Head of caudate nucleus (tissue), 42 donors: ENCODE measurements around the gene SPARC.
A peak's percentile ranks its signal among the peaks of the same experiment; 100 is the strongest.

Experiments
- DNase-seq, 42 donors: peaks; one replicate each; pipeline versions ENCODE4 v3.0.0 to v3.0.0-alpha.2; 2020 to 2021; ENCODE audit warnings: mixed read lengths in 7 of 42
- intact Hi-C: fragments of 100-400 bp; cut with DNase I; formaldehyde crosslinking; loops from one replicate; pipeline ENCODE4 v1.15.0; 2022

Gene SPARC

DNA sequence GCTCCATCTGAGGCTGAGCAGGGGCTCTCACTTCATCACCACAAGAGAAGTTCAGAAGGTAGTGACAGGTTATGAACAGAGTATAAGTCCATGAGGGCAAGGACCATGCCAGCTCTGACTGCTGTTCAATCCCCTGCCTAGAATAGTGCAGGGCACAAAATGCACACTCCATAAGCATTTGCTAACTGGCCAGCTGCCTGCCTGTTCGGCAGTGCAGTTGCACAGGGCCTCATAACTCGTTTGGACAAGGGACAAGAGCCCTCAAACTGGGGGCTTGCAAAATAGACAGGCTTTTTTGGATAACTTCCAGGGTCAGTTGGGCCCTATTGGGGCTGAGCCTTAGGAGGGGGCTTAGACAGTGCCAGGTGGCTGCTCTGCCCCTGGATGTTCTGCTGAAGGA is 21.1 kb downstream of the SPARC start:
- DNase-seq = no peak
- intact Hi-C loops = no loop called here

DNA sequence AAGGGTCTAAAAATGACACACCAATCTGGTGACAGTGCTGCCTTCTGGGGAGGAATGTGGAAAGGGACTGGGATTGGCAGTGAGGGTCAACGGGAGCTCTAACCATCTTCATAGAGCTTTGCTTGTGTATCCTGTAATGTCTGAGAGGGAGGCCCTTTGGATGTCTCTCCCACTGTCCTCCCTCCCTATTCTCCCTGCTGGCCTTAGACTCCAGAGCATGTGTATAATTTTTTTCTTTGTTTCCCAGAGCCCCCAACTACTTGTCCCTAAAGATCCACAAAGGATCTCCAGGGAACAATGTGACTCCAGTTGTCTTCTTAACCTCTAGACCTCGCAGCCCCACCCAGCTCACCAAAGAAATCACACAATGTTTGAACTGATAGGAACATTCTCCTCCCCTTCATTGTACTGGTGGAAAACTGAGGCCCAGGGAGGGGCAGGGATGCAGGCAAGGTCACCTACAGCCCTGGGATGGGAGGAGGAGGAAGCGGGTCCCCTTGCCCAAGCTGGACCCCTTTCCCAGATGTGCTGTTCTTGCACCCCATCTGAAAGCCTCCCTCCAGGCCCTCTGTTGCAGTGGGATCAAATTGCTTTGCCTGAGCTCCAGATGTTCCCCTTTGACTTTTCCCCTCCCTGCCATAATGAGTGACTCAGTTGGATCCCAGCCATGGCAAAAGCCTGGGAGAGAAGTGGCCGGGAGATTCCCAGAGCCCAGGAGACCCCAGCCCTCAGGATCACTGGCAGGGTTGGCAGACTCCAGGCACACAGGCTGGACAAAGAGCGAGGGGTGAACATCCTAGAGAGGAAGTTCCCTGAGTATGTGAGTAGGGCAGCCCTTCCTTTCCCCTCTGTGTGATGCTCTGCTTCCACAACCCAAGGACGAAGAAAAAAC is 21.8 kb downstream of the SPARC start:
- intact Hi-C loops = no loop called here
- no peak for DNase-seq

DNA sequence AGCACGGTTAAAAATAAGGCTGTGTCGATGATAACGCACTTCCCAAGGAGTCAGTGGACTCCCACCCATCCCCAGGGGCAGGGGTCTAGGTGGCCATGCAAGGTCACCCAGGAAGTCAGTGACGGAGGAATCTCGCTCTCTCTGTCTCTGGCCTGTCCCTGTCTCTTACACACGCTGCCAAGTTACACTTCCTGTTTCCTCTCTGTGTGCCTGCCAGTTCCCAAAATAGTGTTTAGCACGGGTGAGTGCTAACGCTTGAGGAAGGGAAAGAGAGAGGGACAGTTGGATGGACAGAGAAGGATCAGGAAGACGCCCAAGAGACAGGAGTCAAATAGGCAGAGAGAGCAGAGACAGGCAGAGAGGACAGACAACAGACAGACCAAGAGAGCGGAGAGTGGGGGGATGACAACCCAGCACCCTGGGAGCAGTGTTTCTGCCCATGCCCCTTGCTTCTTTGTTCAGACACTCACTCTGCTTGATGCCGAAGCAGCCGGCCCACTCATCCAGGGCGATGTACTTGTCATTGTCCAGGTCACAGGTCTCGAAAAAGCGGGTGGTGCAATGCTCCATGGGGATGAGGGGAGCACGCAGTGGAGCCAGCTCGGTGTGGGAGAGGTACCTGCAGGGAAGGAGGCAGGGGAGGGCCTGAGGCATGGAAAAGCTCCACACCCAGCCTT is 23.0 kb downstream of the SPARC start:
- peak in 13 of 42 donors; percentile 21 to 54 (median 44) for DNase-seq
- intact Hi-C loops = no loop called here

DNA sequence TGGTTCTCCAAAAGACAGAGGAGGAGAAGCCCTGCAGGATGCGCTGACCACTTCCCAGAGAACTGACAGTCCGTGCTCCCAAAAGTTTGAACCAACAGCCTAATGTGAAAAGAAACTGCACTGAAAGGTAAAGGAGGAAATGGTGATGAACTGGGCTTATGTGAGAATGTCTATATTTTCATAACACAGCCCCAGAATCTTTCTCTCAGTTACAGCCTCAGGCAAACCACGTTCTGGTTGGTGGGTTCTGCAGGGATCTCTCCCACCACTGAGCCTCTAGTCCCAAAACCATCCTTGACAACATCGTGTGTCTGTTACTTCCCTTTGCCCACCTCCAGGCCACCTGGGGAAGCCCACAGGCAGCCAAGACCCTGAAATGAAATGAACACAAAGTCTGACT is 23.9 kb downstream of the SPARC start:
- intact Hi-C loops = no loop called here
- DNase-seq = no peak

DNA sequence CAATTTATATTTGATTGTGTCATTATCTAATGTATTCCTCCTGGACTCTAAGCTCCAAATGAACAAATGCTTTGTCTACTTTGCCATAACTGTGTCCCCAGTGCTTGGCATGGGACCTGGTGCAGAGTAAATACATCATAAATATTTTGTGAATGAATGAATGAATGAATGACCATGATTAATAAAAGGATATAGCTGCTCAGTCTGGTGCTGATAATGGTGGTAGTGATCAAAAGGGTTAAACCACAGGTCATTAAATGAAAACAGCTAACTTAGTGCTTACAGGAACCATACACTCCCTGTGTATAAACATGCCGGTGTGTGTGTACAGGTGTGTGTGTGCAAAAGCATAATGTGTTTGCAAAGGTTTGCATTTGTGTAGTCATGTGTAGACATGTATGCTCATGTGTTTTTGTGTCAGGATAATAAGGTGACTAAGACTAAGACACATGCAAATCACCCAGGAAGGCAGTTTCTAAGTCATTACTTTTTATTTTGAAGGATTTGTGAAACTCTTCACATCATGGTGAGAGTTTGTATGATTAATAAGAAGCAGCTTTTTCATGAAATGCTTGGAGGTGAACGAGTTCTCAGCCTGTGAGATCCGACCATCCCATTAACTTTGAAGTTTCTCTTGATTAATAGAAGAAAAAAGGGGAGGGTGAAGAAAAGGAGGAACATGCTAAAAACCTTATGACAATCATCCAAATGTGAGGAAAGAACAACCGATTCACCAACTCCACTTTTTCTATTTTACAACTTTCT is 24.6 kb downstream of the SPARC start:
- DNase-seq = no peak
- intact Hi-C loops = no loop called here

DNA sequence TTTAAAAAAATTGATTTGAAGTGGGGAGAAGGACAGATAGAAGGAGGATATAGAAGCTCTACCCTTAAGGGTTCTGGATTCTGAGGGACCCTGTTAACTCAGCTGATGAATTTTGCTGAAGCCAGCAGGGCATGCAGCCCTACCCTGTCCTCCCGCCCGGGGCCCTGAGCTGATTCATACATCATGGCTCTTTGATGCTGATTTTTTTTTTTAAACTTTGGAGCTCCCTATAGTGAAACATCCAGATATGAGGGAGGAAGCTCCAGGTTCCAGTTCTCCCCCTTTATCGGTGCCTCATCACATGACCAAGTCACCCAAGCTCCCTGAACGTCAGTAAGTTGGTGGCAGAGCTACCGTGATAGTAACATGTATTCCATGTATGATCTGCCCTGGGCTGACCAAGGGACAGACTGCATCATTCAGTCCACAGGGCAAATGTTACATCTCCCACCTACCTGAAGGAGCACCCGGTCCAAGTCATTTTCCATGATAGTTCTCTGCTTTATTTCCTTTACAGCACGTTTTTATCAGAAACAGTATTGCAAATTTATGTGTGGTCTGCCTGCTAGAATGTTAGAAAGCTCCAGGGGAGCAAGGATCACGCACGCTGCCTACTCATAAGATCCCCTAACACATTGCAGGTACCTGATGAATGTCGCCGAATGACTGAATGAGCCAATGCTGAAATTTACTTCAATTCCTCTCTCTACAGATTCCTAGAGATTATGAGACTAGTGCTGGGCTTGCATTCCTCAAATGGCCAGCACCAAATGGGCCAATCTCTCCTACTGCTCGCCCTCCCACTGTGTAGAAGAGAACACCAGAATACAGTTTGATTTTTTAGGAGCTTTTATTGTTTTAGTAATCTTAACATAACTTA is 25.9 kb downstream of the SPARC start:
- DNase-seq = no peak
- intact Hi-C loops = no loop called here

DNA sequence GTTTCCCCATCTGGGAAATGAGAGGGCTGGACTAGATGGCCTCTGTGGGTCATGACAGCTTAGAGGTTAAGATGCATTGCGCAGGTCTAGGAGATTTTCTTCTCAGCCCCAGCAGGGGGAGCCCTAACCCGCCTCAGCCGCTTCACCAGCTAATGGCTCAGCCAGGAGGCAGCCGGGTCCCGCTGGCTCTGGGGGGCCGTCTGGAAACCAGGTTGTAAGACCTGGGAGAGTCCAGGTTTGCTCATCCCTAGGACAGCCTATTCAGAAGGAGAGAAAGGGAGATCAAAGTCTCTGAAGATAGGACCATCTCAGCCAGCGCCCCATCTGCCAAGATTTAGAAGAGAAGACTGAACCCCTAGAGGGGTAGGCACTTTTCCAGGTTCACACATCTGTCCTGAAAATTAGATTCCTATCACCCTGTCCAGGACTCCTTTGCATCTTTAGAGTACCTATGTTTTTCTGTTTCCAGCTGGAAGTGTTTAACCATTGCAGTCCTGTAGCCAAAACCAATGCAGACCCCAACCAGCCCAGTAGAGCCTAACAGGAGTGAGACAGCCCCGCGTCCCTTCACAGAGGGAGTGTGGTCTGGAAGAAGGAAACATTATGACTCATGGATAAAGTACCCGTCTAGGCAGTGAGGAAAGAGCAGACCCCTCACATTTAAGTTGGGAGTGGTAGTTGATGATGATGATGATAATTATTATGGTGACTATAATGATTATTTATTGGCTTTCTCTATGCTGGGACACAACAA is 27.5 kb downstream of the SPARC start:
- intact Hi-C loops = loop anchor here (1.0 to 10.0 kb wide), 3 partner anchors 63 to 154 kb away; no protein-coding TSS in a partner anchor
- DNase-seq = peak; percentile 73 to 96 (median 90)

DNA sequence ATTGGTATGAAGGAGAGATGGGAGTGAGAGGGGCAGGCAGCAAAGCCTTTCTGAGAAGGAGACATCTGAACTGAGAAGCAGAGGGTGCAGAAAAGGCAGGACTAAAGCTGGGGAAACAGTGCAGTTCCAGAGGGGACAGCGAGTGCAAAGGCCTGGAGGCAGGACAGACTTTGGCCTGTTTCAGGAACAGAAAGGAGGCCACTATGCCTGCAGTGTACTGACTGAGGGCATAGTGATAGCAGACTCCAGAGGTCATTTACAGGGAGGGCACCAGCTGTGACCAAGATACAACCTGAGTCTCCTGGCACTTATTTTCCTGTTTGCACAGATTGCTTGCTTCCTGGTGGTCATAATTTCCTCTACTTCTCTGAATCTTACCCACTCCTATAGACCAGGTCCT is 29.6 kb downstream of the SPARC start:
- intact Hi-C loops = loop anchor here (5.0 to 10.0 kb wide), 2 partner anchors 65 to 152 kb away; no protein-coding TSS in a partner anchor
- no peak for DNase-seq

DNA sequence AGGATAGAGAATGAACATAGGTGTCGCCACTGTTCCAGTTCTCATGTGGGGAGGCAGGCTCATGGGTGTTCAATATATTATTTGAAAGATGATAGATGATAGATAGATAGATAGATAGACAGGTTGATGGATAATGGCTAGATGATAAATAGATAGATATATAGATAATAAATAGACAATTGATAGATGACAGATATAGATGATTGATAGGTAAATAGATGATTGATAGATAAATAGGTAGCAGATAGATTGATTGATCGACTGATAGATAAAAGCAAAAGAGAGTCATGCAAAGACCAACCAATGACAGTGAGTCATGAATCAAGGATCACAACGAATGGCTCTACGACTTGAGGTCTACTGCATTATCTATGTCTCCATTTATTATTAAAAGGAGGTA is 30.4 kb downstream of the SPARC start:
- no peak for DNase-seq
- intact Hi-C loops = loop anchor here (5.0 to 10.0 kb wide), 2 partner anchors 66 to 152 kb away; no protein-coding TSS in a partner anchor

DNA sequence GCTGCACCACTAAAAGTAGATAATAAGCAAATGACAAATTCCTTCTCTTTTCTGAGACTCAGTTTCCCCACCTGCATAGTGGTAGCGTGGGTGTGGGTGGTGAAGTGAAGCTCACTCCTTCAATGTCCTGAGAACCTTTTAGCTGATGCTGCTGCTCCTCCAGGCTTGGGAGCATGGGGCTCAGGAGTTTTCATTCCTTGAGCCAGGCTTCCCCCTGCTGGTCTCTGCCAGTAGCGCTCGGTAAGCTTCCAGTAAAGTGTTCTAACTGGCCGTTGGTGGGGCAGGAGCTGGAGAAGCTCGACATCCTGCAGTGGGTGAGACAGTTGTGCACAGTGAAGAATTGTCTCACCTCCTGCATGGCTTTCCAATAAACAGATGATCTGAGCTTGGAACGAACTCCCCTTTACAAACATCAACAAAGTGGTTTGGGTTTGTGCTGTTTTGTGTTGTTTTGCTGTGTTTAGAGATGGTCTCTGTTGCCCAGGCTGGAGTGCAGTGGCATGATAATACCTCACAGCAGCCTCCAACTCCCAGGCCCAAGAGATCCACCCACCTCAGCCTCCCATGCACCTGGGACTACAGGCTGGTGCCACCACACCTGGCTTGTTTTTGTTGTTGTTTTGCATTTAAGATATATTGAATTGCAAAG is 34.6 kb downstream of the SPARC start:
- intact Hi-C loops = loop anchor here (5.0 to 10.0 kb wide), 2 partner anchors 147 to 205 kb away; partner anchors contain the start of gene SLC36A1
- DNase-seq = peak; percentile 75 to 94 (median 86)

DNA sequence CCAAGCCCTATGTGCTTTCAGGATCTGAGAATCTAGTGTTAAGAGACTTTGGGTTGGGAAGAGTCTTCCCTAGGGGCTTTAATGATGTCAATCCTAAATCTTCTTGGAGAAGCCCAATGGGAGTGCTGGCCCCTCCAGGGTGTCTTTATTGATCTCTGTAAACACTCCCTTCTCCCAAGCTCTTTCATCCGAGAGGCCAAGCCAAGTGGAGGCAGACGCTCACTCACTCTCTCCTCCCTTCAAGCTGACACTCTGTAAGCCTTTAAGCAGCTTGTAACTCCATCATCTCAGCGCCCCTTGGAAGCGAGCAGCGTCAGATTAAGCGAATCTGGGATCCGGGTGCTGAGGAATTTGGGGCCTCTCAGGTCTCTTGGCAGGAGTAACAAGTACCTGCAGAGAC is 37.7 kb downstream of the SPARC start:
- DNase-seq = no peak
- intact Hi-C loops = no loop called here

DNA sequence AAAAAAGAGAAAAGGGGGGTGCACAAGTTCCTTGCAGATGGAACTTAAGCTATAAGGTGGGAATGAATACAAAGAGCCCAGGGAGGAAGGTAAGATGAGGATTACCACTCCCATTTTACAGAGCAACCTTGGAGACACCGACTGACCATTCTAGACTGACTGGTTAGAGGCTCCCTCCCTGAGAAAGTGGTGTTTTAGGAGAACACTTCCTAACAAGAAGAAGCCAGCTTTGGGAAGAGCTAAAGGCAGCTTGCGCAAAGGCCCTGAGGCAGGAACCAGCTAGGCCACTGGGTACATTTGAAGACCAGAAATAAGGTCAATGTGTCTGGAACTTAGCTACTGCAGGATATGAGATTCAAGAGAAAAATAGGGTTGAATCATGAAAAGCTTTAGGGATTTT is 38.6 kb downstream of the SPARC start:
- intact Hi-C loops = no loop called here
- DNase-seq = no peak

DNA sequence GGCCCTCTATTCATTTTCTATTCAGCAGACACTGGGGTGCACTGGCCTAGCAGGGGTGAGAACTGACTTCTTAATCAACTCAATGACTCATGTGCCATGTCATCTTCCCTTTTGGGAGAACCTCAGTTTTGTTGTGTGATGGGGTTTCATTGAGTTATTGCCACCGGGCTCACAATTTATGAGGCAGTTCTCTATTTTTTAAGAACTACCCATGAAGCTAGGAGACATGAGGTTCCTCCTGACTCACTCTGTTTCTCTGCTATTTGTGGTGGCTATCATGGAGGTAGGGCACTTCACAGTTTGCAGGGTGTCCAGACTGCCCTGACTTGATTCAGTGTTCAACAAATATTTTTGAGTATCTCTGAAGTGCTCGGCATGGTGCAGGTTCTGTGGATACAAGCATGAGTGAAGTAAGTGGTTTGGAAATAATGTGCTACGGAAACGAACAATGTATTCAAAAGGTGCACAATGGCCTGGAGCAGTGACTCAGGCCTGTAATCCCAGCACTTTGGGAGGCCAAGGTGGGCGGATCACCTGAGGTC is 39.3 kb downstream of the SPARC start:
- intact Hi-C loops = no loop called here

DNA sequence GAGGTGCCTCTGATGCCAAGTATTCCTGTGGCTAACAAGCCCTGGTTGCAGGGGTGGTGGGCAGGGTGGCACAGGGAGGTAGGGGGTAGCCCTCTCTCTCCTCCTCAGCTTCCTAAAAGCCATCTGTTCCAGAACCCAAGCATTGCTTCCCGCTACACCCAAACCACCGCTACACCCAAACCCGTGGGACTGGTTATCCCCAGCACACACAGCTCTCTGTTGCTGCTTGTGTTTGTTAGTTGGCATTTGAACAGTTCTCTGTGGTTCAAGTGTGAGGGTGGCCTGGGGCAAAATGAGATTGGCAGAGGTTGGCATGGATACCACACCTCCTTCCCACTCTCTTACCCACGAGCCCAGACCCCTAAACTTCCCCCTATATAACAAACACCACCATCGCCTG is 40.4 kb downstream of the SPARC start:
- no peak for DNase-seq
- intact Hi-C loops = no loop called here

More for the DNA sequence above, 39.3 kb downstream of the SPARC start:
- DNase-seq = no peak

DNA sequence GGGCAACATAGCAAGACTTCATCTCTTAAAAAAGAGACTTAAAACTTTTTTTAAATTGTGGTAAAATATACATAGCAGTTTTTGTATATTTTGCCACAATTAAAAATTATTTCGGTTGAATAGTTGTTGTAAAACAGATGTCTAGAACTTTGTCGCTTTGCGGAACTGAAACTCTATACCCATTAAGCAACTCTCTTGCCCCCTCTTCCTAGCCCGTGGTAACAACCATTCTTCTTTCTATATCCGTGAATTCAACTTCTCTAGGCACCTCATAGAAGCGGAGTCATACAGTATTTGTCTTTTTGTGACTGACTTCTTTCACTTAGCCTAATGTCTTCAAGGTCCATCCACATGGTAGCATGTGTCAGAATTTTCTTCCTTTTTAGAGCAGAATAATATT is 43.3 kb downstream of the SPARC start:
- intact Hi-C loops = no loop called here
- no peak for DNase-seq

DNA sequence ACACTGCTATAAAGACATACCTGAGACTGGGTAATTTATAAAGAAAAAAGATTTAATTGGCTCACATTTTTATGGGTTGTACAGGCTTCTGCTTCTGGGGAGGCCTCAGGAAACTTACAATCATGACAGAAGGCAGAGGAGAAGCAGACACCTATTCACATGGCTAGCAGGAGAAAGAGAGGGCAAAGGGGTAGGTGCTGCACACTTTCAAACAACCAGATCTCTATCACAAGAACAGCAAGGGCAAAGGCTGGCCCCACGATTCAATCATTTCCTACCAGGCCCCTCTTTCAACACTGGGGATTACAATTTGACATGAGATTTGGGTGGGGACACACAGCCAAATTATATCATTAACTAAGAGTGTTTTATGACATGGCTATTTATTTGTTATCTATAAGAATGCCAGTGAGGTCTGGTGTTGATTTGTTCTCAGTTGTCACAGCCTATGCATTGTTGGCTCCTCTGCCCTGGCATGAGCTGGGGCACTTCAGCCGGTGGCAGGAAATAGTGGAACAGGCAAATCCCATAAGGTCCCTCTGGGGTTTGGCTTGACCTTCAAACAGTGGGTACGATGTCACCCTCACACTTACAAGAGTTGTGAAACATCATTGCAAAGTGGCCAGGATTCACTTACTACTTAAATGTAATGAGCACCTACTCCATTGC is 44.1 kb downstream of the SPARC start:
- intact Hi-C loops = no loop called here
- no peak for DNase-seq

DNA sequence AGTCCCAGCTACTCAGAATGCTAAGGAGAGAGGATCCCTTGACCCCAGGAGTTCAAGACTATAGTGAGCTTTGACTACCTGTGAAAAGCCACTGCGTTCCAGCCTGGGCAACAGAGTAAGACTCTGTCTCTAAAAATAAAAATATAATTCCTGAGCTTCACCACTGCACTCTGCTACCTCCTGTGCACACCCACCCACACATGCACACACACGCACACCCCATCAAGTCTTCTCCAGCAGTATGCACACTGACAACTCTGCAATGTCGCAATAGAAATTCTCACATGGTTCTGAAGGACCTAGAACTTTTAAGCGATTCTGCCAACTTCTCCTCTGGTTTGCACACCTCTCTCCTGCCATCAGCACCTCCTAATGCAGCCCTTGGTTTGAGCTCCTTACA is 48.1 kb downstream of the SPARC start:
- intact Hi-C loops = no loop called here

More for the DNA sequence above, 48.1 kb downstream of the SPARC start:
- peak in 31 of 42 donors; percentile 21 to 80 (median 49) for DNase-seq
